Testis (tissue), 3 donors: ENCODE measurements around the gene CYYR1. TPM values are rescaled to one million over a fixed set of nuclear protein-coding genes. Genes with fewer than 3 reads are reported as not detected.

Experiments used
- DNase-seq: peaks from one replicate; pipeline ENCODE4 v3.0.0-alpha.2; 2019
- H3K27ac ChIP-seq, 2 donors: fragments of 200-600 bp; sonication (generic); one replicate each; pipeline ENCODE4 v1.5.1; 2019
- H3K27me3 ChIP-seq: fragments of 200-600 bp; sonication (generic); one replicate; pipeline ENCODE4 v1.5.1; 2019
- H3K36me3 ChIP-seq: fragments of 200-600 bp; sonication (generic); one replicate; pipeline ENCODE4 v1.5.1; 2017; ENCODE audit warnings: low read depth; ENCODE audit errors: missing control alignments
- H3K4me1 ChIP-seq: fragments of 200-600 bp; sonication (generic); one replicate; pipeline ENCODE4 v1.5.1; 2019
- H3K4me3 ChIP-seq, 2 donors: fragments of 200-600 bp; sonication (generic); one replicate each; pipeline ENCODE4 v1.5.1; 2017 to 2019
- H3K9me3 ChIP-seq: fragments of 200-600 bp; sonication (generic); one replicate; pipeline ENCODE4 v1.5.1; 2017
- POLR2A ChIP-seq: fragments of 450-650 bp; IDR thresholded peaks from one replicate; pipeline ENCODE4 v1.6.1; 2017; ENCODE audit warnings: antibody characterized with exemption, mild to moderate bottlenecking, moderate library complexity
- WGBS, 2 donors: methylation state at CpG; one replicate each; pipeline ENCODE4 v1.1.5; 2018; 5-methylcytosine and 5-hydroxymethylcytosine counted together
- intact Hi-C: fragments of 100-400 bp; cut with DNase I; formaldehyde crosslinking; loops from one replicate; pipeline ENCODE4 v1.15.1; 2023; ENCODE audit warnings: low total_unique reads
- polyA plus RNA-seq: library from polyadenylated mRNA; stranded (reverse); fragments of 350-450 nt; fragmentation: Illumina TruSeq; extraction: RNeasy Lipid Tissue Mini Kit (QIAGEN cat#74804); gene quantifications from one replicate; pipeline ENCODE4 v1.2.3, GENCODE V29; 2014; ENCODE audit warnings: low read depth, low replicate concordance; ENCODE audit not compliant: insufficient read depth
- total RNA-seq, 2 donors: library from RNA; depleted of rRNA; stranded (reverse); fragments of >200 nt; gene quantifications; one replicate each; pipeline ENCODE4 v1.2.3, GENCODE V29; 2016
- TF ChIP-seq, protein P1 (sequence below), 3 experiments: fragments of 450-650 bp in 2 of 3; fragments of 200-600 bp in 1 of 3; sonication (generic) in 1 of 3; IDR thresholded peaks; one replicate each; pipeline ENCODE4 v1.5.1; 2016 to 2019; ENCODE audit warnings: antibody characterized with exemption in 3 of 3, mild to moderate bottlenecking in 2 of 3, moderate library complexity in 1 of 3

The CYYR1 gene
- total and polyA plus RNA-seq, 3 donors from 2014 or later = 4.4 to 6.1 (median 4.6) TPM

DNA sequence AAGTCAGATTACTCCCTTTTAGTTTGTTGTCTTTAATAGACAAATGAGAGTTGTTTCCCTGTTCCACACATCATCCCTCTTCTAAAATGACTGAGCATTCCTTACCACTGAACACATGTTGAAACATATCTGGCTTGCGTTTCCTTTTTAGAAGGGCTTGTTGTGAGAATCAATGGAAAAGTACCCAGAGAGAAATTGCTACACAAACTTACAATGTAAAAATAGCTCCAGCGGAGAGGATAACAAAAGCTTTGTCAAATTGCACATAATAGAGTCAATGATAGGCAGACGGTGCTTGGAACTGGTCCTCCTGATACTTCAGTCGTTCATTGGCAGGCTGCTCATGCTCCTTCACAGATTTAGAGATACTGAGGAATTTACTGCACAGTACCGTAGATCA is 123.9 kb downstream of the CYYR1 start:
- Histone ChIP-seq H3K36me3 (no peaks in the 10 kb centered on the region), H3K4me3 (no peak overlapping the region), H3K9me3 (no peaks in the 10 kb centered on the region), H3K27ac (no peak overlapping the region), H3K27me3 (no peaks in the 10 kb centered on the region), H3K4me1 (no peaks in the 10 kb centered on the region)
- WGBS, 2 donors = 46 to 49% methylated on average over 5 of the region's 5 CpGs
- TF ChIP-seq, protein P1, sequence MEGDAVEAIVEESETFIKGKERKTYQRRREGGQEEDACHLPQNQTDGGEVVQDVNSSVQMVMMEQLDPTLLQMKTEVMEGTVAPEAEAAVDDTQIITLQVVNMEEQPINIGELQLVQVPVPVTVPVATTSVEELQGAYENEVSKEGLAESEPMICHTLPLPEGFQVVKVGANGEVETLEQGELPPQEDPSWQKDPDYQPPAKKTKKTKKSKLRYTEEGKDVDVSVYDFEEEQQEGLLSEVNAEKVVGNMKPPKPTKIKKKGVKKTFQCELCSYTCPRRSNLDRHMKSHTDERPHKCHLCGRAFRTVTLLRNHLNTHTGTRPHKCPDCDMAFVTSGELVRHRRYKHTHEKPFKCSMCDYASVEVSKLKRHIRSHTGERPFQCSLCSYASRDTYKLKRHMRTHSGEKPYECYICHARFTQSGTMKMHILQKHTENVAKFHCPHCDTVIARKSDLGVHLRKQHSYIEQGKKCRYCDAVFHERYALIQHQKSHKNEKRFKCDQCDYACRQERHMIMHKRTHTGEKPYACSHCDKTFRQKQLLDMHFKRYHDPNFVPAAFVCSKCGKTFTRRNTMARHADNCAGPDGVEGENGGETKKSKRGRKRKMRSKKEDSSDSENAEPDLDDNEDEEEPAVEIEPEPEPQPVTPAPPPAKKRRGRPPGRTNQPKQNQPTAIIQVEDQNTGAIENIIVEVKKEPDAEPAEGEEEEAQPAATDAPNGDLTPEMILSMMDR (IDR thresholded peaks at IDR 0.05) = no peak
- TF ChIP-seq POLR2A = no peak
- intact Hi-C loops = no loop called here
- DNase-seq = peak; percentile 64

DNA sequence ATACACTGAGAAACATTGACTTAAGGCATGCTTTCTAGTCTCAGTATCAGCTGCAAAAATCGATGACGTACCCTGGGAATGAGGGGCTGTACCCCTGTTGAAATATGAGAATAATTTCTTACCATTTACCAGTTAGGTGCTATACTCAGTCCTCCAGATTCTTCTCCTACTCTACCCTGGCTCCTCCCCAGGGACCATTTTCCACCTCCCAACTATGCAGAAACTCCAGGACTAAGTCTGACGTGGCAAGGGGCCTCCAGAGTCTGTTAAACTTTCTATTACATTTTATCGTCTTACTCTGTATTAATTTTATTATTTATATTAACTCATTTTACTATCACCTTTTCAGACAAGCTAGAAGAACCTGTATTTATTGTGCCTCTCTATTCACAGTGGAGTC is 124.3 kb downstream of the CYYR1 start:
- Histone ChIP-seq H3K27ac (no peak overlapping the region), H3K9me3 (no peaks in the 10 kb centered on the region), H3K4me1 (no peaks in the 10 kb centered on the region), H3K27me3 (no peaks in the 10 kb centered on the region), H3K4me3 (no peak overlapping the region), H3K36me3 (no peaks in the 10 kb centered on the region)
- intact Hi-C loops = no loop called here
- TF ChIP-seq, protein P1 (IDR thresholded peaks at IDR 0.05) = no peak
- TF ChIP-seq POLR2A = no peak
- no peak for DNase-seq
- 76 to 79% methylated on average over 4 of the region's 4 CpGs for WGBS, 2 donors

DNA sequence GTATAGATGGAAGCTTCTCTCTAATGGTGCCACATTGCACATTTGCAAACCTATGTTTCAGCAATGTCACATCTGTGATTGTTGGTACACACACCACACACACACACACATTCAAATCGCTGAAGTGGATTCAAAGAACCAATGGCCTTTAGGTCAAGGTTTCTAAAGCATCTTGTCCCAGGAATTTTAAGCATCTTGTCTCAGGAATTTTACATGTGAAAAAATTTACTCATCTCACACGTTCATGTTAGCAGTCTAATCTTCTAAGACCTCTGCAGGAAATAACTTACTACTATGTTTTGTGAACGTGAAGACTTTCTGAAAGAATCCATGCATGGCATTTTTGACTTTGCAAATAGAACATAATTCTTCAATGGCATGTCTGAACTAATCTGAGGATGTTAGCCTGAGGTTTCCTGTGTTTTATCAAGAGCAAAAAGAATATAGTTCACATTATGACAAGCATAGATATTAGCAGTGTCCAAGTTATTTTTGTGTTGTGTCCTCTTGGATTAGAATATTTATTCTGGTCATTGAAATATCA is 125.1 kb downstream of the CYYR1 start:
- Histone ChIP-seq H3K4me1 (no peaks in the 10 kb centered on the region), H3K9me3 (no peaks in the 10 kb centered on the region), H3K36me3 (no peaks in the 10 kb centered on the region), H3K27me3 (no peaks in the 10 kb centered on the region), H3K4me3 (no peak overlapping the region), H3K27ac (no peak overlapping the region)
- no peak for TF ChIP-seq POLR2A
- TF ChIP-seq, protein P1 (IDR thresholded peaks at IDR 0.05) = no peak
- DNase-seq = no peak
- 41 to 44% methylated on average over 3 of the region's 3 CpGs for WGBS, 2 donors
- intact Hi-C loops = no loop called here

DNA sequence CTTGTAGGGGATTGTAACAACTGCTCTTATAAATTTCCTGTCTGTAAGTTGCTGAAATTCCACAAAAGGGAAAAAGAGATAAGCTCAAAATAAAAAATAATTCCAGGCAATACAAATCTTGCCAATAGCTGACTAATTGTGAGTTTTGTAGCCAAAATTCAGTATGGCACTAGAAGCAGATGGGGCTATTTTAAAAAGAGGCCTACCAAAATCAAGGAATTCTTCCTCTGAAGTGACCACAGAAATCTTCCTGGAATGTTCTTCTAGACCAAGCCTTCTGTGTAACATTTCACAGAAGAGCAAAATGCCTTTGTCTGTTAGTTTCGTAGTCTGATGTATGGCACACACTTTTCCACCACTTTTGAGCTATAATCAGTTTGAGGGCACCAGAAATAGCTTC is 127.6 kb downstream of the CYYR1 start:
- H3K4me1 ChIP-seq = no peaks in the 10 kb centered on the region
- no peaks in the 10 kb centered on the region for H3K9me3 ChIP-seq
- no peak overlapping the region for H3K27ac ChIP-seq
- TF ChIP-seq, protein P1 (IDR thresholded peaks at IDR 0.05) = no peak
- no peak for TF ChIP-seq POLR2A
- no peaks in the 10 kb centered on the region for H3K36me3 ChIP-seq
- no peaks in the 10 kb centered on the region for H3K27me3 ChIP-seq
- DNase-seq = no peak
- intact Hi-C loops = no loop called here
- WGBS, 2 donors = 81 to 85% methylated on average over 1 of the region's 1 CpG
- H3K4me3 ChIP-seq = no peak overlapping the region

DNA sequence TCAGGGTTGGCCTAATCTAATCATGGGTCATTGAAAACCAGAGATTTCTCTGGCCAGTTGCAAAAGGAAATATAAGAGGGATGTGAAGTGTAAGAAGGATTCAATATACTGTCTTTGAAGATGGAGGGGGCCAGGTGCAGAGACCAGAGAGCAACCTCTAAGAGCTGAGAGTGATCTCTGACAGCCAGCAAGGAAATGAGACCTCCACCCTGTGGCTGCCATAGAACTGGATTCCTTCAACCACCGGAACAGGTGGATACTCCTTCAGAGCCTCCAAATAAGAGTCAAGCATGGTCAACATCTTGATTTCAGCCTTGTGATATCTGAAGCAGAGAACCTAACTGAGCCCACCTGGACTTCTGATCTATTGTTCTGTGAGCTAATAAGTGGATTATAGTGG is 128.4 kb downstream of the CYYR1 start:
- intact Hi-C loops = no loop called here
- no peak overlapping the region for H3K27ac ChIP-seq
- no peaks in the 10 kb centered on the region for H3K27me3 ChIP-seq
- no peak for TF ChIP-seq POLR2A
- TF ChIP-seq, protein P1 (IDR thresholded peaks at IDR 0.05) = no peak
- WGBS, 2 donors = 100% methylated on average over 1 of the region's 1 CpG
- H3K4me1 ChIP-seq = no peaks in the 10 kb centered on the region
- H3K4me3 ChIP-seq = no peak overlapping the region
- no peaks in the 10 kb centered on the region for H3K9me3 ChIP-seq
- no peaks in the 10 kb centered on the region for H3K36me3 ChIP-seq
- DNase-seq = no peak
